Measurements from ENCODE around the gene APOL4. TPM values are rescaled to one million over a fixed set of nuclear protein-coding genes. Genes with fewer than 3 reads are reported as not detected.
A peak's percentile ranks its signal among the peaks of the same experiment; 100 is the strongest.

APOL4 gene
- total RNA-seq, 1 donor = not detected

GRCh38 chr22:36177160-36177559, 24.4 kb downstream of the APOL4 start:
- no peak overlapping the region for H3K4me3 ChIP-seq (ENCODE audit: low read depth, low read length)
- TF ChIP-seq CTCF (IDR thresholded peaks at IDR 0.05; ENCODE audit: insufficient read depth, low read depth, low read length) = no peak
- DNase-seq (ENCODE audit: low read depth) = no peak

GRCh38 chr22:36175892-36176291, 25.7 kb downstream of the APOL4 start:
- no peak for DNase-seq (ENCODE audit: low read depth)
- H3K4me3 ChIP-seq (ENCODE audit: low read depth, low read length) = no peak overlapping the region
- peak; percentile 12 for TF ChIP-seq CTCF (IDR thresholded peaks at IDR 0.05; ENCODE audit: insufficient read depth, low read depth, low read length)

- H3K4me3 ChIP-seq (ENCODE audit: low read depth, low read length) = no peak overlapping the region
- no peak for TF ChIP-seq CTCF (IDR thresholded peaks at IDR 0.05; ENCODE audit: insufficient read depth, low read depth, low read length)
- DNase-seq (ENCODE audit: low read depth) = no peak
Measured at GRCh38 chr22:36171941-36172340, 29.7 kb downstream of the APOL4 start.

GRCh38 chr22:36166518-36167220, 34.9 kb downstream of the APOL4 start:
- no peak for DNase-seq (ENCODE audit: low read depth)
- no peak overlapping the region for H3K4me3 ChIP-seq (ENCODE audit: low read depth, low read length)
- no peak for TF ChIP-seq CTCF (IDR thresholded peaks at IDR 0.05; ENCODE audit: insufficient read depth, low read depth, low read length)

GRCh38 chr22:36166086-36166485, 35.5 kb downstream of the APOL4 start:
- no peak for TF ChIP-seq CTCF (IDR thresholded peaks at IDR 0.05; ENCODE audit: insufficient read depth, low read depth, low read length)
- no peak overlapping the region for H3K4me3 ChIP-seq (ENCODE audit: low read depth, low read length)
- no peak for DNase-seq (ENCODE audit: low read depth)

- H3K4me3 ChIP-seq (ENCODE audit: low read depth, low read length) = no peak overlapping the region
- no peak for DNase-seq (ENCODE audit: low read depth)
- no peak for TF ChIP-seq CTCF (IDR thresholded peaks at IDR 0.05; ENCODE audit: insufficient read depth, low read depth, low read length)
Measured at GRCh38 chr22:36165141-36165540, 36.5 kb downstream of the APOL4 start.

- no peak overlapping the region for H3K4me3 ChIP-seq (ENCODE audit: low read depth, low read length)
- DNase-seq (ENCODE audit: low read depth) = no peak
- TF ChIP-seq CTCF (IDR thresholded peaks at IDR 0.05; ENCODE audit: insufficient read depth, low read depth, low read length) = no peak
Measured at GRCh38 chr22:36164621-36165020, 37.0 kb downstream of the APOL4 start.
